Kidney glomerular epithelial cell (primary cell): ENCODE measurements around the gene ZBP1.

Source experiments
- DNase-seq: peaks from one replicate; lab custom pipeline; 2025; lab: John Stamatoyannopoulos, UW

The ZBP1 gene

DNA sequence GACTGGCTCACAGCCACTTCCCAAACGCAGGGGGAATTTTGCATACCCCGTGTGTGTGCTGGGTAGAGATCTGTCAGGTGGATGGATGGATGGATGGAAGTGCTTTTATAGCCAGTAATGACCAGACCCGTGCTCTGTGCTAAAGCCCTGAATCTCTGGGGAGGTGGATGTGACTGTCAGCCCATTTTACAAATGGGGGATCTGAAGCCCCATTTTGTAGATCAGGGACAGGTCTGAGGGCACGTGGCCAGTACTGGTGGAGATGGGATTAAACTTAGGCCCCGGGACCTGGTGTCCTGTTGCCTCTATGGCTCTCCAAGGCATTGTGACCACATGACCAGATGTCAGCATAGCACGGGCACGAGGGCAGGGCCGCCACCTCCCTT, 38.2 kb upstream of the ZBP1 start:
- DNase-seq = no peak

DNA sequence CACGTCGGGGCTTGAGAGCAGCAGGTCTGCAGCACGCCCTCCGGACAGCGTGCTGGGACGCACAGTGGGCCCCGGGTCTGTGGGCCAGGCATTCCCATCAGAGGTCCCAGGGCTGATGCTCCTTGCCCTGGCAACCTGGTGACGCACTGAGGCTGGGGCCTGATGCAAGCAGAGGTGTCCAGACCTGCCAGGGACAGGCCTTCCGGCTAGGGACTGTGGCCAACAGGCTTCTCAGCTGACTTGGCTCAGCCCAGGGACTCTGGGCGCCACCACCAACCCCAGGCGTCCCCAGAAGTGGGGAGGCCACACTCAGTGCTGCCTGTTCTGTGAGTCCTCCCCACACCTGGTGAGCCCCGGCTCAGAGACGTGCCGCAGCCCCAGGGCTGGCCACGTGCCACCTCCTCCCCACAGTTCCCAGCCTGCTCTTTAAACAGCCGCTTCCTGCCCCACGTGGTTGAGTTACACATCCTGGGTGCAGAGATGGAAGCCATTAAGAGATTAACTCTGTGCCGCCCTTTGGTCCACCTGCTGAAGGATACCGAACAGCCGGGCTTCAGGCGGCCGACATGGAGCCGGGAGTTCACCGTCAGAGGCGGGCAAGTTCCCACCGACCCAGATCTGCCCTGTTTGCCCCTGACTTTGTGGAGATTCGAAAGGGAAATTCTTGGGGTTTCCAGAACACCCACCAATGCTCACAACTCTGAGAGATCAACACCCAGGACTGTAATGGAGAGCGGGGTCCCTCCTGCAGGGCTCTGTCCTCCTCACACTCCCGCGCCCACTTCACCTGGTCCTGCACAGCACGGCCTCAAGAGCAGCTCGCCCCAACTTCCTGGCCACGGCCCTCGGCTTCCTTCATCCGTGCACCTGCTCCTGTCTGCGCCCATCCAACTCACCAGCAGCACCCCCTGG, 37.6 kb upstream of the ZBP1 start:
- no peak for DNase-seq

GRCh38 chr20:57656821-57657534, 36.8 kb upstream of the ZBP1 start:
- no peak for DNase-seq

DNA sequence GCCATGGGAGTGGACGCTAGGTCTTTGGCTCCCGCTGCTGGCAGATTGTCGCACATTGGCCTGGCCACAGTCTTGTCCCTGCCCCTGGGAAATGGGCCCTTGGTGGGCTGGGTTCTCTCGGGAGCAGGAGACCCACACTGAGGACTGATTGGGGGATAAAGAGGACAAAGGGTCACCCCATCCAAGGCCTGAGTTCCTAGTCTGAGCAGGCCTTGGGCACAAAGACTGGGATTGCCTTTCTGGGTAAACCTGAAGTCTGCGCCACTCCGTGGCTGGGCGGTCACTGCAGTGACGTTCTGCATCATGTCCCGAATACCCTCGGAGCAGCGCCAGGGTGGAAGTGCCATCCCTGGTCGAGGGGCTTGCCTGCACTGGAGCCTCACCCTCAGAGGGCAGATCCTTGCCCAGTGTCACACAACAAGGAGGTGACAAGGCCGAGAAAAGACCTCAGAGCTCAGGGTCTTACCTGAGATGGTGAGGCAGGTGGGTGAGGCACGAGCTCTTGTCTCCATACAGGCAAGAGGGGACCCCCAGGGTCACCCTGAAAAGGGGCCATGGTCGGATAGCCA, 36.1 kb upstream of the ZBP1 start:
- DNase-seq = no peak

GRCh38 chr20:57655809-57656155, 35.6 kb upstream of the ZBP1 start:
- no peak for DNase-seq

- DNase-seq = no peak
Measured at GRCh38 chr20:57654998-57655808, 35.0 kb upstream of the ZBP1 start.

DNA sequence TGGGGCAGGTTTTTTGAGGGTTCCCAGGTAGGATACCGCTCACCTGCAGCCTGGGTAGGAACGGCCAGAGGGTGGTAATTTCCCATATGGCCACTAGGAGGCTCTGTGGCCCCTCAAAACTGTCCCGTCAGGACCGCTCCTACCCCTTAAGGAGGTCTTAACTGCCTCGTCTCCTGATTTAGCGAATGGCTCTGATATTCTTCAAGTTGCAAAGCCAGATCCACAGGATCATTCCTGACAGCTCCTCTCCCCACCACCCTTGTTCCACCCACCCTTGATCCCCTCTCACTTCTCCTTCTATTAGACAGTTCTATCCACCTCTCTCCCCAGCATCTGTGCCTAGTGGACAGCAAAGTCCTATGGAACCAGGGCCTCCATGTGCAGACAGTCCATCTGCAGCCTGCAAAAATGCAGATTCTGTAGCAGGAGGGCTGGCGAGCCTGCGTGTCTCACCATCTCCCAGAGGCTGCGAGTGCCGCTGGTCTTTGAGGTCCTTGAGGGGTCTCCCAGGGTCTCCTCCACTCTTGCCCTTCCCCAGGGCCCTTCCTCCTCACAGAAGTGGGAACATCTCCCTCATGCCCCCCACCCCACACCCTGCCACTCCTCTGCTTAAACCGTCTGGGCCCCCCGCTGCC, 34.3 kb upstream of the ZBP1 start:
- DNase-seq = peak; percentile 34

DNA sequence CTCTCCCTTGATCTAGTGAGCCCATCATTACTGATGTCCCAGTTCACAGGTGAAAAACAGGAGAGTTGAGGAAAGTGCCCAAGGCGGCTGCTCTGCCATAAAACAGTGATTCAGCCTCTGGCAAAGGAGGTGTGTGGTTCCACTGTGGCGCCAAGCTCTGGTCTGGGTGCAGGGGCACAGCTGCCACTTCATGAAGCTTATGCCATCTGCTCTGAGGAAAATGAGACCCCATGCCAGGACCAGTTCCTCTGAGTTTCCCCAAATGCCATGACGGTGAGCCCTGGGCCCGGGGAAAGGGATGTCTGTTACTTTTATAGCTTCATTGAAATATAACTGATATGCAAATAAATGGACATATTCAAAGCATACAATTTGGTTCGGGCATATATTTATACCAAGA, 33.7 kb upstream of the ZBP1 start:
- DNase-seq = no peak

DNA sequence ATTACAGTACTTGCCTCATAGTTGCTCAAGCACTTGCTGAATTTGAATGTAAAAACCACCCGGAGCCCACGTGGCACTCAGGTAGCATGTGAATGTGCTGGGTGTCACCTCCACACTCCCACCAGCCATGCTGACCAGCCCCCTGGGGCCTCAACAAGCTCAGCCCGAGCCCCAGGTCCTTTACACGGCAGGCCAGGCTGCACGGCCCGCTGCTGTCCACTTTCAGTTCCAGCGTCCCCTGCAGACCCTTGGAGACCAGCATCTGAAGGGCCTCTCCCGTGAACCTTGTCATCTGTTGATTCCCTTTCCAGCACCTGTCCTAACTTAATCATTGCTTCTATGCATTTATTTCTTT, 33.3 kb upstream of the ZBP1 start:
- no peak for DNase-seq

DNA sequence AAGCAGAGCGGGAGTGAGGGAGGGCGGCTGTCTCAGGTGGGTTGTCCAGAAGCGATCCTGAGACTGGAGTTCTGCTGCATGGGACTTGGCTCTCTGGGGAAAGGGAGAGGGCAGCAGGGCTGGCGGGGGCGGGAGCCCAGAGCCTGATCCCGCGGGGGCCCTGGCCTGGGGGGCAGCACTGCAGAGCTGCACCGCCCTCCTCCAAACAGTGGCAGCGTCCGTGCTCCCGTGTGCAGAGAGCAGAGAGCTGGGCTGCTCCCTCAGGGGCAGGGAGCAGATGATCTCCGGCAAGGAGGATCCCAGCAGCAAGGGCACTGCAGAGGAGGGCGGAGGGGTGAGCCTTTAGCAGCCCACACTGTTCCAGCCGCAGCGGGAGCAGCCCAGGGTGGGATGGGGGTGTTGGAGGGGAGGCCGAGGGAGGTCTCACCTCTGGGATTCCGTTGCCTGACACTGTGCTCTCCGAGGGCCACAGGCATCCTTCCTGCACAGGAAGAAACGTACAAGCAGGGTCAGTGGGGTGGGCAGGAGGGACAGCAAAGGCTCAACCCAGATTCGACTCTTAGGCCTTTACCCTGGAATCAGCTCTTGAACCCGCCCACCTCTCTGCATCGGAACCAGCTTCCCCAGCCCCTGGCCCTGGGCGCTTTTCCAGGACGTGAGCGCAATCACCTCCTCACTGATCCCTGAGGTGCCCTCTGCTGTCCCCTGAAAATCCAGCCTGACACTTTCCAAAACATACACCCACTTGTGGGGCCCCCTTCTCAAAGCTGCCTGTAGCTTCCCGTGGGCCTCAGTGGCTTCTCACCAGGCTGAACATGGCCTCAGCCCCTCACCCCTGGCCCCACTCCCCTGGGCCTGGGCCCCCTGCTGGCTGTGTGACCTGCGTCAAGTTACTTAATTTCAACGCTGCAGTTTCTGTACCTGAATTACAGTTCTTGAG, 32.6 kb upstream of the ZBP1 start:
- DNase-seq = no peak

DNA sequence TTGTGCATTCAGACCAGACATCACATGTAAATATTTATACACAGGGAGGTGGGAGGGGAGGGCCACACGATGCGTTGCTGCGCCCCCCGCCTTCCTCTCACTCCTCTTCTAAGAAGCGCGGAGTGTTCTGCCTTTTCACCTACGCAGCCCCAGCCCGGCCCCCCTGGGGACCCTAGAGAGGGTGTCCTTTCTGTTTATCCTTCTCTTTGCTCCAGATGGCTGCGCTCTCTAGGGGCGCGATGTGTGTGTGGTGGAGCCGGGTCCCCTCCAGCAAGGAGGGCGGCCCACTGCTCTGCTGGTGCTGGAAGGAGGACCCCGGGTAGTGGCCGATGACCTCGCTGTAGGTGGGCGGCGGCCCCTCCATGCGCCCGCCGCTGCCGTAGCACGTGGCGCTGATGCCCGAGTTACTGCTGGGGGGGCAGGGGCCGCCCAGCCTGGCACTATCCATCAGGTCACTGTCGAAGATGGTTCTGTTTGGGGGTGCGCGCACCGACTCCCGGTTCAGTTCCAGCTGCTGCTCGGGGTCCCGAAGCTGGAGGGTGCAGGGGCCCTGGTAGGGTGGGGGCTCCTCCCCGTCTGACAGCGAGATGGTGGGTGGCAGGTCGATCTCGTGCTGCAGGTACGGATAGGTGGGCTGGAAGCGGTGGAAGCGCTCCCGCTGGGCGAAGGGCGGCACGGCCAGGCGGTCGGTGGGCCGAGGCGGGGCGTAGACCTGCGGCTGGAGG, 31.8 kb upstream of the ZBP1 start:
- no peak for DNase-seq

GRCh38 chr20:57650756-57651483, 30.7 kb upstream of the ZBP1 start:
- DNase-seq = no peak

- DNase-seq = no peak
Measured at GRCh38 chr20:57650266-57650665, 30.0 kb upstream of the ZBP1 start.

GRCh38 chr20:57649617-57650015, 29.4 kb upstream of the ZBP1 start:
- no peak for DNase-seq

- no peak for DNase-seq
Measured at GRCh38 chr20:57648878-57649616, 28.8 kb upstream of the ZBP1 start.

DNA sequence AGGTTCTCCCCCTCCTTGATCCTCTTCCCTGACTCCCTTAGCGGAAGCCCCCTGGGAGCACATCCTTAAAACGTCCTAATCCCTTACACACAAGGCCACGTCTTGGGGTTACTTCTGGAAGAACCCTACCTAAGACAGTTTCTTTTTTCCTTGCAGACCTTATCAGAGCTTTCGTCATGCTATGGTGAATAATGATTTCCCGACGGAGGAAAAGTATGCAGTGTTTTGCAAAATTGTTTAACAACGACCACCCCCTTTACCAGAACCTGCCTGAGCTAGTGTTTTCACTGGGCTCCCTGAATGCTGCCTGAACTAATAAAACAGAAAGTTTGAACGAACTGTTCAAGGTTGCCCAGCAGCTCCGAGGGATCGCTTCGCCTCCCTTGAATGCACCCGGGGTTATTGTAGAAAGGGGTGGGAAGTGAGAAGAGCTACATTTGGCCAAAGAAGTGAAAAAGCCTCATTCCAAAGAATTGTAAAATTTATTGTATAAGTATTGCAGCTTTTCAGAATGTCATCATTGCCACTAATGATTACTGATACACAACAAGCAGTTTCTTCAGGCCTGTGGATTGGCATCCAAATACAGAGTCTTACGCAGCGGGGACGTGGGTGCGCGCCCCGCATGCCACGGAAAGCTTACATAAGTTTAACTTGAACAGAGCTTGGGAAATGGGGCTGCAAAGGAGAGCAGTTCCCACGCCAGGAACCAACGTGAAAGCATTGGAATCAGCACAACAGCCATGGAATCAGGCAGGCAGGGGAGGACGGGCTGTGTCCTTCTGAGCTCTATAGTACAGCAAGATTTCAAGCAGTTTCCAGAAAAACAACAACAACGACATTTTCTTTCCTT, 27.9 kb upstream of the ZBP1 start:
- DNase-seq = no peak

- no peak for DNase-seq
Measured at GRCh38 chr20:57647006-57647932, 27.0 kb upstream of the ZBP1 start.
